ENCODE measurements around the gene SH3BP5L.

SH3BP5L gene

DNA sequence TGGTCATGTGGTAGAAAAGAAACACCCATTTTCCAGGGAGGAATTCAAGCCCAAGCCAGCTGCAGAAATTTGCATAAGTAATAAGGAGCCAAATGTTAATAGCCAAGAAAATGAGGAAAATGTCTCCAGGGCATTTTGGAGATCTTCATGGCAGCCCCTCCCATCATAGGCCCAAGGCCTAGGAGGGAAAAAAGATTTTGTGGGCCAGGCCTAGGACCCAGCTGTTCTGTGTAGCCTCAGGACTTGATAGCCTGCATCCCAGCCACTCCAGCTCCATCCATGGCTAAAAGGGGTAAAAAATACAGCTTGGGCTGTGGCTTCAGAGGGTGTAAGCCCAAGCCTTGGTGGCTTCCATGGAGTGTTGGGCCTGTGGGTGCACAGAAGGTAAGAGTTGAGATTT lies 48.7 kb downstream of the SH3BP5L start:
- no peak for DNase-seq (ENCODE audit: low spot score)

DNA sequence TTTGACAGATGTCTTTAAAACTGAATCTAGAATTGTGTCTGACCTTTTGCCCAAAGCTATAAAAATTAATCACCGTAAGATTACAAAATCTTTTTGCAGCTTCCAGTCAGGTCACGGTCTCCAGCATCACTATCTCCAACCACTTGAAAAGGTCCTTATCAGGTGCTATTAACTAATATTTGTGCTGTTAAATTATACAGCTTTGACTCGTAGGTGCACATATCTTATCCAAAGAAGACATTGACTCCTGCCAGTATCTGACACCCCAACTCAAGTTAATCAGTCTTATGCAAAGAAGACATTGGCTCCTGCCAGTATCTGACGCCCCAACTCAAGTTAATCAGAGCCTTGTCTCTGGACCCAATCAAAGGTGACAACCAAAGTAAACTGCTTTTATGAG lies 50.3 kb downstream of the SH3BP5L start:
- no peak for DNase-seq (ENCODE audit: low spot score)
